Neural cell (in vitro differentiated cells): ENCODE measurements around the gene ENO4. TPM values are rescaled to one million over a fixed set of nuclear protein-coding genes. Genes with fewer than 3 reads are reported as not detected.

Experiments used
- H2AFZ ChIP-seq: fragments of 200-600, 300-800 bp; sonication (generic), shearing (Covaris generic); 2 replicates; pipeline ENCODE4 v1.6.0; 2014; ENCODE audit warnings: low read depth, mild to moderate bottlenecking, antibody characterized with exemption, low read length, moderate library complexity
- H3F3A ChIP-seq: fragments of 200-600 bp; shearing (Covaris generic); 2 replicates; pipeline ENCODE4 v1.6.1; 2016; ENCODE audit warnings: mild to moderate bottlenecking, moderate library complexity, mixed read lengths, antibody characterized with exemption, low read length; ENCODE audit not compliant: insufficient read depth, poor library complexity, severe bottlenecking
- H3K27ac ChIP-seq: fragments of 200-600, 300-800 bp; sonication (generic), shearing (Covaris generic); 2 replicates; pipeline ENCODE4 v1.5.1; 2014; ENCODE audit warnings: mild to moderate bottlenecking, low read length, moderate library complexity
- H3K27me3 ChIP-seq: fragments of 300-800, 200-600 bp; sonication (generic), shearing (Covaris generic); 2 replicates; pipeline ENCODE4 v1.6.0; 2014; ENCODE audit warnings: mild to moderate bottlenecking, low read depth, low read length, moderate library complexity; ENCODE audit not compliant: insufficient read depth
- H3K36me3 ChIP-seq: fragments of 300-800, 200-600 bp; sonication (generic), shearing (Covaris generic); 2 replicates; pipeline ENCODE4 v1.5.1; 2014; ENCODE audit warnings: mild to moderate bottlenecking, antibody characterized with exemption, low read length, moderate library complexity; ENCODE audit not compliant: insufficient read depth
- H3K4me2 ChIP-seq: fragments of 300-800, 200-600 bp; sonication (generic), shearing (Covaris generic); 2 replicates; pipeline ENCODE4 v1.6.0; 2014; ENCODE audit warnings: mild to moderate bottlenecking, low read length
- H3K4me3 ChIP-seq: fragments of 300-800, 200-600 bp; sonication (generic), shearing (Covaris generic); 2 replicates; pipeline ENCODE4 v1.5.1; 2014; ENCODE audit warnings: mild to moderate bottlenecking, low read length, moderate library complexity
- H3K79me2 ChIP-seq: fragments of 200-600 bp; shearing (Covaris generic); replicated peaks from 2 replicates; pipeline ENCODE4 v1.6.0; 2014; ENCODE audit warnings: mild to moderate bottlenecking, low read length, moderate library complexity; ENCODE audit not compliant: insufficient read depth
- H3K9ac ChIP-seq: fragments of 300-800, 200-600 bp; sonication (generic), shearing (Covaris generic); 2 replicates; pipeline ENCODE4 v1.6.1; 2016; ENCODE audit warnings: mild to moderate bottlenecking, low read length, mixed read lengths
- H3K9me2 ChIP-seq: fragments of 200-600 bp; shearing (Covaris generic); 2 replicates; pipeline ENCODE4 v1.6.1; 2016; ENCODE audit warnings: mild to moderate bottlenecking, low read length, mixed read lengths; ENCODE audit not compliant: insufficient read depth
- H3K9me3 ChIP-seq: fragments of 200-600, 300-800 bp; sonication (generic), shearing (Covaris generic); 2 replicates; pipeline ENCODE4 v1.6.1; 2016; ENCODE audit warnings: mild to moderate bottlenecking, mixed run types, low read length, moderate library complexity, mixed read lengths
- H4K20me1 ChIP-seq: fragments of 200-600 bp; shearing (Covaris generic); 2 replicates; pipeline ENCODE4 v1.6.1; 2016; ENCODE audit warnings: mild to moderate bottlenecking, mixed run types; ENCODE audit not compliant: insufficient read depth
- EP300 ChIP-seq: fragments of 450-650 bp; conservative IDR thresholded peaks from 2 replicates; pipeline ENCODE4 v1.6.1; 2014; ENCODE audit warnings: antibody characterized with exemption, mild to moderate bottlenecking, moderate library complexity; ENCODE audit not compliant: poor library complexity, severe bottlenecking
- EZH2 ChIP-seq: fragments of 200-600, 300-800 bp; shearing (Covaris generic), sonication (generic); IDR thresholded peaks from 2 replicates; pipeline ENCODE4 v1.6.1; 2014; ENCODE audit warnings: antibody characterized with exemption, low read length, borderline replicate concordance, mild to moderate bottlenecking; ENCODE audit not compliant: insufficient read depth, poor library complexity, severe bottlenecking
- MXI1 ChIP-seq: fragments of 450-650 bp; conservative IDR thresholded peaks from 2 replicates; pipeline ENCODE4 v1.6.1; 2014; ENCODE audit warnings: antibody characterized with exemption, mild to moderate bottlenecking; ENCODE audit not compliant: poor library complexity, severe bottlenecking
- POLR2AphosphoS5 ChIP-seq: IDR thresholded peaks from 2 replicates; pipeline ENCODE4 v1.6.1; 2012
- RAD21 ChIP-seq: fragments of 450-650 bp; conservative IDR thresholded peaks from 2 replicates; pipeline ENCODE4 v1.6.1; 2014; ENCODE audit warnings: antibody characterized with exemption, mild to moderate bottlenecking, moderate library complexity
- SMC3 ChIP-seq: fragments of 450-650 bp; conservative IDR thresholded peaks from 2 replicates; pipeline ENCODE4 v1.6.1; 2014; ENCODE audit warnings: antibody characterized with exemption, mild to moderate bottlenecking, moderate library complexity; ENCODE audit not compliant: poor library complexity
- TAF1 ChIP-seq: IDR thresholded peaks from 2 replicates; pipeline ENCODE4 v1.6.1; 2012; ENCODE audit warnings: low read depth
- polyA plus RNA-seq: library from polyadenylated mRNA; depleted of rRNA; stranded (reverse); fragments of >200 nt; gene quantifications from 2 replicates; pipeline ENCODE4 v1.2.3, GENCODE V29; 2014
- TF ChIP-seq, protein P1 (sequence below): fragments of 450-650 bp; IDR thresholded peaks from 2 replicates; pipeline ENCODE4 v1.5.1; 2014; ENCODE audit warnings: antibody characterized with exemption, mild to moderate bottlenecking, moderate library complexity; ENCODE audit not compliant: poor library complexity, severe bottlenecking
- TF ChIP-seq, protein P2 (sequence below): IDR thresholded peaks from 2 replicates; pipeline ENCODE4 v1.6.1; 2012; ENCODE audit warnings: borderline replicate concordance

ENO4 gene
- polyA plus RNA-seq, 1 donor from 2014 or later = 0.51 TPM

DNA sequence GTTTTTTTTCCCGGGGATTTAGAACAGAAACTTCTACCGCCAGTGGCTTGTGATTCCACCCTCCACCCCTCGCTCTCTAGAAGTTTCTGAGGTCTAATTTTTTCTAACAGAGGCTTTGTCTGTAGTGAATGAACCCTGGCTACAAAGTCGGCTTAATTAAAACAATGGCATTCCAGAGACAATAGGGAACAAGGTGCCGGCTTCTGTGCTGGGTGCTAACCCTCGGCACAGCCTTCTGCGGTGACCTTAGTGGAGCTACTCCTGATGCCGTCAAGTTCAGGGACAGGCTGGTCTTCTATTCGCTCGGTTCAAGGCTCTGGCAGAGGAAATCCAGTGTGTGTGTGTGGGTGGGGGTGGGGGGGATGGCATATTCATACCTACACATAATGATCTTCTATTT is 32.1 kb upstream of the ENO4 start:
- no peaks in the 10 kb centered on the region for H3F3A ChIP-seq
- H3K4me2 ChIP-seq = no peak overlapping the region
- no peaks in the 10 kb centered on the region for H3K79me2 ChIP-seq
- H4K20me1 ChIP-seq = no peaks in the 10 kb centered on the region
- no peak overlapping the region for H3K9ac ChIP-seq
- TF ChIP-seq, protein P1, sequence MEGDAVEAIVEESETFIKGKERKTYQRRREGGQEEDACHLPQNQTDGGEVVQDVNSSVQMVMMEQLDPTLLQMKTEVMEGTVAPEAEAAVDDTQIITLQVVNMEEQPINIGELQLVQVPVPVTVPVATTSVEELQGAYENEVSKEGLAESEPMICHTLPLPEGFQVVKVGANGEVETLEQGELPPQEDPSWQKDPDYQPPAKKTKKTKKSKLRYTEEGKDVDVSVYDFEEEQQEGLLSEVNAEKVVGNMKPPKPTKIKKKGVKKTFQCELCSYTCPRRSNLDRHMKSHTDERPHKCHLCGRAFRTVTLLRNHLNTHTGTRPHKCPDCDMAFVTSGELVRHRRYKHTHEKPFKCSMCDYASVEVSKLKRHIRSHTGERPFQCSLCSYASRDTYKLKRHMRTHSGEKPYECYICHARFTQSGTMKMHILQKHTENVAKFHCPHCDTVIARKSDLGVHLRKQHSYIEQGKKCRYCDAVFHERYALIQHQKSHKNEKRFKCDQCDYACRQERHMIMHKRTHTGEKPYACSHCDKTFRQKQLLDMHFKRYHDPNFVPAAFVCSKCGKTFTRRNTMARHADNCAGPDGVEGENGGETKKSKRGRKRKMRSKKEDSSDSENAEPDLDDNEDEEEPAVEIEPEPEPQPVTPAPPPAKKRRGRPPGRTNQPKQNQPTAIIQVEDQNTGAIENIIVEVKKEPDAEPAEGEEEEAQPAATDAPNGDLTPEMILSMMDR = no peak
- TF ChIP-seq, protein P2, sequence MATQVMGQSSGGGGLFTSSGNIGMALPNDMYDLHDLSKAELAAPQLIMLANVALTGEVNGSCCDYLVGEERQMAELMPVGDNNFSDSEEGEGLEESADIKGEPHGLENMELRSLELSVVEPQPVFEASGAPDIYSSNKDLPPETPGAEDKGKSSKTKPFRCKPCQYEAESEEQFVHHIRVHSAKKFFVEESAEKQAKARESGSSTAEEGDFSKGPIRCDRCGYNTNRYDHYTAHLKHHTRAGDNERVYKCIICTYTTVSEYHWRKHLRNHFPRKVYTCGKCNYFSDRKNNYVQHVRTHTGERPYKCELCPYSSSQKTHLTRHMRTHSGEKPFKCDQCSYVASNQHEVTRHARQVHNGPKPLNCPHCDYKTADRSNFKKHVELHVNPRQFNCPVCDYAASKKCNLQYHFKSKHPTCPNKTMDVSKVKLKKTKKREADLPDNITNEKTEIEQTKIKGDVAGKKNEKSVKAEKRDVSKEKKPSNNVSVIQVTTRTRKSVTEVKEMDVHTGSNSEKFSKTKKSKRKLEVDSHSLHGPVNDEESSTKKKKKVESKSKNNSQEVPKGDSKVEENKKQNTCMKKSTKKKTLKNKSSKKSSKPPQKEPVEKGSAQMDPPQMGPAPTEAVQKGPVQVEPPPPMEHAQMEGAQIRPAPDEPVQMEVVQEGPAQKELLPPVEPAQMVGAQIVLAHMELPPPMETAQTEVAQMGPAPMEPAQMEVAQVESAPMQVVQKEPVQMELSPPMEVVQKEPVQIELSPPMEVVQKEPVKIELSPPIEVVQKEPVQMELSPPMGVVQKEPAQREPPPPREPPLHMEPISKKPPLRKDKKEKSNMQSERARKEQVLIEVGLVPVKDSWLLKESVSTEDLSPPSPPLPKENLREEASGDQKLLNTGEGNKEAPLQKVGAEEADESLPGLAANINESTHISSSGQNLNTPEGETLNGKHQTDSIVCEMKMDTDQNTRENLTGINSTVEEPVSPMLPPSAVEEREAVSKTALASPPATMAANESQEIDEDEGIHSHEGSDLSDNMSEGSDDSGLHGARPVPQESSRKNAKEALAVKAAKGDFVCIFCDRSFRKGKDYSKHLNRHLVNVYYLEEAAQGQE = no peak
- TF ChIP-seq SMC3 = no peak
- TF ChIP-seq TAF1 = no peak
- TF ChIP-seq MXI1 = no peak
- no peak for TF ChIP-seq EP300
- TF ChIP-seq RAD21 = no peak
- TF ChIP-seq POLR2AphosphoS5 = no peak
- no peak for TF ChIP-seq EZH2
- no peaks in the 10 kb centered on the region for H3K27me3 ChIP-seq
- no peaks in the 10 kb centered on the region for H3K36me3 ChIP-seq
- H3K9me3 ChIP-seq = no peaks in the 10 kb centered on the region
- no peak overlapping the region for H2AFZ ChIP-seq
- H3K4me3 ChIP-seq = no peak overlapping the region
- no peak overlapping the region for H3K27ac ChIP-seq
- H3K9me2 ChIP-seq = no peaks in the 10 kb centered on the region

DNA sequence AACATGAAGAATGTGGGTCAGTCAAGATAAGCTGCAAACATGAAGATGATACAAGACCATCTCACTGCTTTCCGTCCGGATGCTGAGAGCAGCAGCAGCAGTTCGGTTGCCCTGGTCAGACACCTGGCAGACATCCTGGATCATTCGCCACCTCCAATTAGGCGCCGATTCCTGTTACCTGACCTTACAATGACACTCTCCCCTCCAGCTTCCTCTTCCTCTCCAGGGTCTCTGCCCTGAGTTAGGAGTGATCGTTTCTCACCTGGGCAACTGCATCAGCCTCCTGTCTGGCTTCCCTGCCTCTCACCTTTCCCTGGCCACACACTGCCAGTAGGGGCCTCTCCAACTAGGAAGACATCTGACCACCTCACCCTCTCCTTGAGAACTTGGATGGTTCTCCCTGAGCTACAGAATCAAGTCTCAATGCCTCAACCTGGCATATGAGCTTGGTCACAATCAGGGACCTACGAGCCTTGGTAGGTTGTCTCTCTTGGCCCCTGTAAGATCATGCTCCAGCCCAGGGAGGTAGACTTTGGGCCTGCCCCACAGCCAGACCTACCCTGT is 31.4 kb upstream of the ENO4 start:
- Histone ChIP-seq H3K36me3 (no peaks in the 10 kb centered on the region), H3F3A (no peaks in the 10 kb centered on the region), H4K20me1 (no peaks in the 10 kb centered on the region), H3K9me3 (no peaks in the 10 kb centered on the region), H3K9me2 (no peaks in the 10 kb centered on the region), H3K27ac (no peak overlapping the region), H3K4me3 (no peak overlapping the region), H3K4me2 (no peak overlapping the region), H3K27me3 (no peaks in the 10 kb centered on the region), H3K9ac (no peak overlapping the region), H2AFZ (no peak overlapping the region), H3K79me2 (no peaks in the 10 kb centered on the region)
- TF ChIP-seq EP300 = no peak
